Neural cell (in vitro differentiated cells): ENCODE measurements around the gene SLC43A1. TPM values are rescaled to one million over a fixed set of nuclear protein-coding genes. Genes with fewer than 3 reads are reported as not detected.

ENCODE experiments used
- H2AFZ ChIP-seq: fragments of 200-600, 300-800 bp; sonication (generic), shearing (Covaris generic); 2 replicates; pipeline ENCODE4 v1.6.0; 2014; ENCODE audit warnings: low read depth, mild to moderate bottlenecking, antibody characterized with exemption, low read length, moderate library complexity
- H3F3A ChIP-seq: fragments of 200-600 bp; shearing (Covaris generic); 2 replicates; pipeline ENCODE4 v1.6.1; 2016; ENCODE audit warnings: mild to moderate bottlenecking, moderate library complexity, mixed read lengths, antibody characterized with exemption, low read length; ENCODE audit not compliant: insufficient read depth, poor library complexity, severe bottlenecking
- H3K27ac ChIP-seq: fragments of 200-600, 300-800 bp; sonication (generic), shearing (Covaris generic); 2 replicates; pipeline ENCODE4 v1.5.1; 2014; ENCODE audit warnings: mild to moderate bottlenecking, low read length, moderate library complexity
- H3K27me3 ChIP-seq: fragments of 300-800, 200-600 bp; sonication (generic), shearing (Covaris generic); 2 replicates; pipeline ENCODE4 v1.6.0; 2014; ENCODE audit warnings: mild to moderate bottlenecking, low read depth, low read length, moderate library complexity; ENCODE audit not compliant: insufficient read depth
- H3K36me3 ChIP-seq: fragments of 300-800, 200-600 bp; sonication (generic), shearing (Covaris generic); 2 replicates; pipeline ENCODE4 v1.5.1; 2014; ENCODE audit warnings: mild to moderate bottlenecking, antibody characterized with exemption, low read length, moderate library complexity; ENCODE audit not compliant: insufficient read depth
- H3K4me2 ChIP-seq: fragments of 300-800, 200-600 bp; sonication (generic), shearing (Covaris generic); 2 replicates; pipeline ENCODE4 v1.6.0; 2014; ENCODE audit warnings: mild to moderate bottlenecking, low read length
- H3K4me3 ChIP-seq: fragments of 300-800, 200-600 bp; sonication (generic), shearing (Covaris generic); 2 replicates; pipeline ENCODE4 v1.5.1; 2014; ENCODE audit warnings: mild to moderate bottlenecking, low read length, moderate library complexity
- H3K79me2 ChIP-seq: fragments of 200-600 bp; shearing (Covaris generic); replicated peaks from 2 replicates; pipeline ENCODE4 v1.6.0; 2014; ENCODE audit warnings: mild to moderate bottlenecking, low read length, moderate library complexity; ENCODE audit not compliant: insufficient read depth
- H3K9ac ChIP-seq: fragments of 300-800, 200-600 bp; sonication (generic), shearing (Covaris generic); 2 replicates; pipeline ENCODE4 v1.6.1; 2016; ENCODE audit warnings: mild to moderate bottlenecking, low read length, mixed read lengths
- H3K9me2 ChIP-seq: fragments of 200-600 bp; shearing (Covaris generic); 2 replicates; pipeline ENCODE4 v1.6.1; 2016; ENCODE audit warnings: mild to moderate bottlenecking, low read length, mixed read lengths; ENCODE audit not compliant: insufficient read depth
- H3K9me3 ChIP-seq: fragments of 200-600, 300-800 bp; sonication (generic), shearing (Covaris generic); 2 replicates; pipeline ENCODE4 v1.6.1; 2016; ENCODE audit warnings: mild to moderate bottlenecking, mixed run types, low read length, moderate library complexity, mixed read lengths
- H4K20me1 ChIP-seq: fragments of 200-600 bp; shearing (Covaris generic); 2 replicates; pipeline ENCODE4 v1.6.1; 2016; ENCODE audit warnings: mild to moderate bottlenecking, mixed run types; ENCODE audit not compliant: insufficient read depth
- EP300 ChIP-seq: fragments of 450-650 bp; conservative IDR thresholded peaks from 2 replicates; pipeline ENCODE4 v1.6.1; 2014; ENCODE audit warnings: antibody characterized with exemption, mild to moderate bottlenecking, moderate library complexity; ENCODE audit not compliant: poor library complexity, severe bottlenecking
- EZH2 ChIP-seq: fragments of 200-600, 300-800 bp; shearing (Covaris generic), sonication (generic); IDR thresholded peaks from 2 replicates; pipeline ENCODE4 v1.6.1; 2014; ENCODE audit warnings: antibody characterized with exemption, low read length, borderline replicate concordance, mild to moderate bottlenecking; ENCODE audit not compliant: insufficient read depth, poor library complexity, severe bottlenecking
- MXI1 ChIP-seq: fragments of 450-650 bp; conservative IDR thresholded peaks from 2 replicates; pipeline ENCODE4 v1.6.1; 2014; ENCODE audit warnings: antibody characterized with exemption, mild to moderate bottlenecking; ENCODE audit not compliant: poor library complexity, severe bottlenecking
- SMC3 ChIP-seq: fragments of 450-650 bp; conservative IDR thresholded peaks from 2 replicates; pipeline ENCODE4 v1.6.1; 2014; ENCODE audit warnings: antibody characterized with exemption, mild to moderate bottlenecking, moderate library complexity; ENCODE audit not compliant: poor library complexity
- TAF1 ChIP-seq: IDR thresholded peaks from 2 replicates; pipeline ENCODE4 v1.6.1; 2012; ENCODE audit warnings: low read depth
- polyA plus RNA-seq: library from polyadenylated mRNA; depleted of rRNA; stranded (reverse); fragments of >200 nt; gene quantifications from 2 replicates; pipeline ENCODE4 v1.2.3, GENCODE V29; 2014
- TF ChIP-seq, protein P1 (sequence below): fragments of 450-650 bp; IDR thresholded peaks from 2 replicates; pipeline ENCODE4 v1.5.1; 2014; ENCODE audit warnings: antibody characterized with exemption, mild to moderate bottlenecking, moderate library complexity; ENCODE audit not compliant: poor library complexity, severe bottlenecking
- TF ChIP-seq, protein P2 (sequence below): IDR thresholded peaks from 2 replicates; pipeline ENCODE4 v1.6.1; 2012; ENCODE audit warnings: borderline replicate concordance

Gene SLC43A1
- polyA plus RNA-seq, 1 donor from 2014 or later = 3.3 TPM

GRCh38 chr11:57506522-57506921 lies 9.0 kb downstream of the SLC43A1 start:
- no peak overlapping the region for H3K27ac ChIP-seq
- H4K20me1 ChIP-seq = no peaks in the 10 kb centered on the region
- TF ChIP-seq TAF1 = no peak
- no peak for TF ChIP-seq EZH2
- TF ChIP-seq EP300 = no peak
- TF ChIP-seq, protein P1, sequence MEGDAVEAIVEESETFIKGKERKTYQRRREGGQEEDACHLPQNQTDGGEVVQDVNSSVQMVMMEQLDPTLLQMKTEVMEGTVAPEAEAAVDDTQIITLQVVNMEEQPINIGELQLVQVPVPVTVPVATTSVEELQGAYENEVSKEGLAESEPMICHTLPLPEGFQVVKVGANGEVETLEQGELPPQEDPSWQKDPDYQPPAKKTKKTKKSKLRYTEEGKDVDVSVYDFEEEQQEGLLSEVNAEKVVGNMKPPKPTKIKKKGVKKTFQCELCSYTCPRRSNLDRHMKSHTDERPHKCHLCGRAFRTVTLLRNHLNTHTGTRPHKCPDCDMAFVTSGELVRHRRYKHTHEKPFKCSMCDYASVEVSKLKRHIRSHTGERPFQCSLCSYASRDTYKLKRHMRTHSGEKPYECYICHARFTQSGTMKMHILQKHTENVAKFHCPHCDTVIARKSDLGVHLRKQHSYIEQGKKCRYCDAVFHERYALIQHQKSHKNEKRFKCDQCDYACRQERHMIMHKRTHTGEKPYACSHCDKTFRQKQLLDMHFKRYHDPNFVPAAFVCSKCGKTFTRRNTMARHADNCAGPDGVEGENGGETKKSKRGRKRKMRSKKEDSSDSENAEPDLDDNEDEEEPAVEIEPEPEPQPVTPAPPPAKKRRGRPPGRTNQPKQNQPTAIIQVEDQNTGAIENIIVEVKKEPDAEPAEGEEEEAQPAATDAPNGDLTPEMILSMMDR = no peak
- no peak overlapping the region for H3K4me3 ChIP-seq
- no peak overlapping the region for H3K9ac ChIP-seq
- H3F3A ChIP-seq = no peaks in the 10 kb centered on the region
- no peaks in the 10 kb centered on the region for H3K9me3 ChIP-seq
- H3K36me3 ChIP-seq = no peaks in the 10 kb centered on the region
- H3K4me2 ChIP-seq = no peak overlapping the region
- no peaks in the 10 kb centered on the region for H3K9me2 ChIP-seq
- no peak overlapping the region for H2AFZ ChIP-seq
- no peaks in the 10 kb centered on the region for H3K27me3 ChIP-seq
- no peaks in the 10 kb centered on the region for H3K79me2 ChIP-seq

DNA sequence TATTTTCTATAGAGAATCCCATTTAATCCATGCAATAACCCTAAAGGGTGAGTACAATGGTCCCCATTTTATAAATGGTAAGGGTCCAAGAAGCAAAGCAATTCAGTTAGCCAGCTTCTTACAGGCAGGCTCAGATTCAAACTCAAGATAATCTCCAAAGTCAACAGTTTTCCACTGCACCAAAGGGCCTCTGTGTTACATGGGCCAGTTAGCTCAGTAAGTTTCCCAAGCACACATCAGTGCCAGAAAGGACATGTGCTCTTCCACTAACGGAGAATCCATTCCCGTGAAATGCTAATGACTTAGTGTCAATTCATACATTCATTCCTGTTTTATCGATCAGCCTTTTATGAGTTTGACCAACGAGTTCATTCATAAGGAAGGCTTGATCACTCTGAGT lies 11.0 kb downstream of the SLC43A1 start:
- no peak overlapping the region for H3K27ac ChIP-seq
- H3K36me3 ChIP-seq = no peaks in the 10 kb centered on the region
- no peak overlapping the region for H2AFZ ChIP-seq
- no peaks in the 10 kb centered on the region for H3K9me3 ChIP-seq
- H3F3A ChIP-seq = no peaks in the 10 kb centered on the region
- H3K4me3 ChIP-seq = no peak overlapping the region
- no peaks in the 10 kb centered on the region for H3K9me2 ChIP-seq
- no peaks in the 10 kb centered on the region for H3K79me2 ChIP-seq
- no peaks in the 10 kb centered on the region for H4K20me1 ChIP-seq
- H3K9ac ChIP-seq = no peak overlapping the region
- H3K4me2 ChIP-seq = no peak overlapping the region
- no peaks in the 10 kb centered on the region for H3K27me3 ChIP-seq
- TF ChIP-seq MXI1 (no peak), SMC3 (no peak)
- TF ChIP-seq, protein P2, sequence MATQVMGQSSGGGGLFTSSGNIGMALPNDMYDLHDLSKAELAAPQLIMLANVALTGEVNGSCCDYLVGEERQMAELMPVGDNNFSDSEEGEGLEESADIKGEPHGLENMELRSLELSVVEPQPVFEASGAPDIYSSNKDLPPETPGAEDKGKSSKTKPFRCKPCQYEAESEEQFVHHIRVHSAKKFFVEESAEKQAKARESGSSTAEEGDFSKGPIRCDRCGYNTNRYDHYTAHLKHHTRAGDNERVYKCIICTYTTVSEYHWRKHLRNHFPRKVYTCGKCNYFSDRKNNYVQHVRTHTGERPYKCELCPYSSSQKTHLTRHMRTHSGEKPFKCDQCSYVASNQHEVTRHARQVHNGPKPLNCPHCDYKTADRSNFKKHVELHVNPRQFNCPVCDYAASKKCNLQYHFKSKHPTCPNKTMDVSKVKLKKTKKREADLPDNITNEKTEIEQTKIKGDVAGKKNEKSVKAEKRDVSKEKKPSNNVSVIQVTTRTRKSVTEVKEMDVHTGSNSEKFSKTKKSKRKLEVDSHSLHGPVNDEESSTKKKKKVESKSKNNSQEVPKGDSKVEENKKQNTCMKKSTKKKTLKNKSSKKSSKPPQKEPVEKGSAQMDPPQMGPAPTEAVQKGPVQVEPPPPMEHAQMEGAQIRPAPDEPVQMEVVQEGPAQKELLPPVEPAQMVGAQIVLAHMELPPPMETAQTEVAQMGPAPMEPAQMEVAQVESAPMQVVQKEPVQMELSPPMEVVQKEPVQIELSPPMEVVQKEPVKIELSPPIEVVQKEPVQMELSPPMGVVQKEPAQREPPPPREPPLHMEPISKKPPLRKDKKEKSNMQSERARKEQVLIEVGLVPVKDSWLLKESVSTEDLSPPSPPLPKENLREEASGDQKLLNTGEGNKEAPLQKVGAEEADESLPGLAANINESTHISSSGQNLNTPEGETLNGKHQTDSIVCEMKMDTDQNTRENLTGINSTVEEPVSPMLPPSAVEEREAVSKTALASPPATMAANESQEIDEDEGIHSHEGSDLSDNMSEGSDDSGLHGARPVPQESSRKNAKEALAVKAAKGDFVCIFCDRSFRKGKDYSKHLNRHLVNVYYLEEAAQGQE = no peak
- TF ChIP-seq, protein P1 = no peak
